Fibroblast of lung (primary cell): ENCODE data around the gene WDFY1. TPM values are rescaled to one million over a fixed set of nuclear protein-coding genes. Genes with fewer than 3 reads are reported as not detected.
A peak's percentile ranks its signal among the peaks of the same experiment; 100 is the strongest.

Source experiments
- DNase-seq, 2 donors: peaks; one replicate each; pipeline versions ENCODE4 v3.0.0 to v3.0.0-alpha.2; 2010; ENCODE audit warnings: low read depth in 2 of 2
- H2AFZ ChIP-seq: 2 replicates; pipeline ENCODE4 v1.5.1; 2012; ENCODE audit warnings: low read length, control low read depth, inconsistent platforms
- H3K27ac ChIP-seq: 2 replicates; pipeline ENCODE4 v1.5.1; 2011; ENCODE audit warnings: low read length, control low read depth; ENCODE audit not compliant: insufficient read depth
- H3K27me3 ChIP-seq: 2 replicates; pipeline ENCODE4 v1.5.1; 2011; ENCODE audit warnings: mild to moderate bottlenecking, low read length; ENCODE audit not compliant: control insufficient read depth, insufficient read depth
- H3K36me3 ChIP-seq: 2 replicates; pipeline ENCODE4 v1.5.1; 2011; ENCODE audit warnings: low read length; ENCODE audit not compliant: control insufficient read depth, insufficient read depth
- H3K4me1 ChIP-seq: 2 replicates; pipeline ENCODE4 v1.5.1; 2011; ENCODE audit warnings: low read length; ENCODE audit not compliant: control insufficient read depth, insufficient read depth; ENCODE audit errors: extremely low read depth
- H3K4me2 ChIP-seq: 2 replicates; pipeline ENCODE4 v1.5.1; 2011; ENCODE audit warnings: low read length, control low read depth; ENCODE audit not compliant: insufficient read depth; ENCODE audit errors: extremely low read depth
- H3K4me3 ChIP-seq, 4 experiments: fragments of 200-600 bp in 1 of 4; sonication (generic) in 1 of 4; replicated peaks in 1 of 4; 2 replicates each; pipeline ENCODE4 v1.5.1; 2011 to 2016; ENCODE audit warnings: low read length in 4 of 4, low read depth in 3 of 4, mild to moderate bottlenecking in 3 of 4, control low read depth in 2 of 4, inconsistent platforms in 1 of 4, mixed read lengths in 1 of 4; ENCODE audit not compliant: insufficient read depth in 1 of 4; ENCODE audit errors: control extremely low read depth in 1 of 4
- H3K79me2 ChIP-seq: 2 replicates; pipeline ENCODE4 v1.5.1; 2012; ENCODE audit warnings: mild to moderate bottlenecking, low read length, inconsistent platforms; ENCODE audit not compliant: control insufficient read depth, insufficient read depth
- H3K9ac ChIP-seq: 2 replicates; pipeline ENCODE4 v1.5.1; 2011; ENCODE audit warnings: mild to moderate bottlenecking, low read length, control low read depth; ENCODE audit not compliant: insufficient read depth
- H3K9me3 ChIP-seq: 2 replicates; pipeline ENCODE4 v1.5.1; 2012; ENCODE audit warnings: low read depth, low read length; ENCODE audit not compliant: control insufficient read depth, insufficient read depth
- H4K20me1 ChIP-seq: 2 replicates; pipeline ENCODE4 v1.5.1; 2011; ENCODE audit warnings: low read length; ENCODE audit not compliant: control insufficient read depth, insufficient read depth; ENCODE audit errors: extremely low read depth
- EZH2 ChIP-seq: IDR thresholded peaks from 2 replicates; pipeline ENCODE4 v1.5.1; 2012; ENCODE audit warnings: low read length, control low read depth, mild to moderate bottlenecking; ENCODE audit errors: missing control alignments
- polyA plus RNA-seq, 2 donors: library from polyadenylated mRNA; depleted of rRNA in 1 of 2; stranded (reverse) in 1 of 2; unstranded in 1 of 2; fragments of >200 nt; gene quantifications; 2 replicates each; pipeline ENCODE4 v1.2.1, GENCODE V29; 2011 to 2012; ENCODE audit warnings: missing spikeins in 1 of 2
- total RNA-seq: library from RNA; depleted of rRNA; stranded (reverse); fragments of >200 nt; gene quantifications from 2 replicates; pipeline ENCODE4 v1.2.1, GENCODE V29; 2014
- TF ChIP-seq, protein P1 (sequence below), 2 donors: IDR thresholded peaks in 1 of 2; conservative IDR thresholded peaks in 1 of 2; 1 replicate in 1 of 2; 2 replicates in 1 of 2; pipeline ENCODE4 v1.5.1; 2011 to 2012; ENCODE audit warnings: low read length in 2 of 2, control low read depth in 1 of 2, inconsistent platforms in 1 of 2, low read depth in 1 of 2, mild to moderate bottlenecking in 1 of 2

The WDFY1 gene
- total and polyA plus RNA-seq, 2 donors (not counting 1 experiment from before 2014, with no cell fraction given) = 79.1 to 156 TPM

DNA sequence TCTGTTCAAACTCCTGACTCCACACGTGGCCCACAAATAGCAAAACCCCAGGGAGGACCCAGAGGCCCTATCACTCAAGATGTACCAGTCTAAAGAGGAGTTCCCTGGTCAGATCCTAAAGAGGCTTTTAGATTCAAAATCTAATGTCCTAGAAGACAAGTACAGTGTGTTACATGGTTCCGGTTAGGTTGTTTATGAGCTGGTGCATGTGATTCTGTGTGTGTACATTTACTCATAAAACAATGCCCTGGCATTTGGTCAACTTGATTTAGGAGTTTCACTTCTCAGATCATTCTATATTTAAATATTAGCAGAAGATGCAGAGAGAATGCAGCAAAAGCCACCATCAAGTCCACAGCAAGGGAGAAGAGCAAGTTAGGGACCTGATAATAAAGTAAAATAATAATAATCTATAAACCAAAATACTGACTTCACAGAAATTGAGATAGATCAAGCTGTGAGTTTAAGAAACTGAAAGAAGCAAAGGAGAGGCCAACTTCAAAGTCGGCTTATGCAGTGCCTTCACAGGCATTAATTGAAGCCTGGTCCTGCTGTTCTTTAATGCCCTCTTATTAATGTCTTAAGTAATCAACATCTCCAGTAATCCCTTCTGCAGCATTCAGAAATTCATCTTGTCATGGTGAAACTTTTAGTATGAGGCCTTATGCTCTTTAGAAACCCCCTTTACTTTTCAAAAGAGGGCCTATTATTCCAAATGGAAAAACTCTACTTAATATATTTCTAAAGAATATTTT is 103.5 kb downstream of the WDFY1 start:
- no peak overlapping the region for H3K4me3 ChIP-seq
- no peaks in the 10 kb centered on the region for H3K9me3 ChIP-seq
- no peak overlapping the region for H2AFZ ChIP-seq
- H3K9ac ChIP-seq = no peak overlapping the region
- no peaks in the 10 kb centered on the region for H3K27me3 ChIP-seq
- no peaks in the 10 kb centered on the region for H4K20me1 ChIP-seq
- H3K79me2 ChIP-seq = no peaks in the 10 kb centered on the region
- H3K4me1 ChIP-seq = peaks cover 2% of the 10 kb centered on the region
- no peak for DNase-seq
- no peaks in the 10 kb centered on the region for H3K36me3 ChIP-seq
- no peak overlapping the region for H3K27ac ChIP-seq
- TF ChIP-seq, protein P1, sequence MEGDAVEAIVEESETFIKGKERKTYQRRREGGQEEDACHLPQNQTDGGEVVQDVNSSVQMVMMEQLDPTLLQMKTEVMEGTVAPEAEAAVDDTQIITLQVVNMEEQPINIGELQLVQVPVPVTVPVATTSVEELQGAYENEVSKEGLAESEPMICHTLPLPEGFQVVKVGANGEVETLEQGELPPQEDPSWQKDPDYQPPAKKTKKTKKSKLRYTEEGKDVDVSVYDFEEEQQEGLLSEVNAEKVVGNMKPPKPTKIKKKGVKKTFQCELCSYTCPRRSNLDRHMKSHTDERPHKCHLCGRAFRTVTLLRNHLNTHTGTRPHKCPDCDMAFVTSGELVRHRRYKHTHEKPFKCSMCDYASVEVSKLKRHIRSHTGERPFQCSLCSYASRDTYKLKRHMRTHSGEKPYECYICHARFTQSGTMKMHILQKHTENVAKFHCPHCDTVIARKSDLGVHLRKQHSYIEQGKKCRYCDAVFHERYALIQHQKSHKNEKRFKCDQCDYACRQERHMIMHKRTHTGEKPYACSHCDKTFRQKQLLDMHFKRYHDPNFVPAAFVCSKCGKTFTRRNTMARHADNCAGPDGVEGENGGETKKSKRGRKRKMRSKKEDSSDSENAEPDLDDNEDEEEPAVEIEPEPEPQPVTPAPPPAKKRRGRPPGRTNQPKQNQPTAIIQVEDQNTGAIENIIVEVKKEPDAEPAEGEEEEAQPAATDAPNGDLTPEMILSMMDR (conservative IDR thresholded peaks at IDR 0.05 in 1 of 2, IDR thresholded peaks at IDR 0.05 in 1 of 2; ENCODE audit: low read depth in 1 of 2, low read length in 2 of 2) = no peak
- TF ChIP-seq EZH2 = no peak
- no peak overlapping the region for H3K4me2 ChIP-seq

DNA sequence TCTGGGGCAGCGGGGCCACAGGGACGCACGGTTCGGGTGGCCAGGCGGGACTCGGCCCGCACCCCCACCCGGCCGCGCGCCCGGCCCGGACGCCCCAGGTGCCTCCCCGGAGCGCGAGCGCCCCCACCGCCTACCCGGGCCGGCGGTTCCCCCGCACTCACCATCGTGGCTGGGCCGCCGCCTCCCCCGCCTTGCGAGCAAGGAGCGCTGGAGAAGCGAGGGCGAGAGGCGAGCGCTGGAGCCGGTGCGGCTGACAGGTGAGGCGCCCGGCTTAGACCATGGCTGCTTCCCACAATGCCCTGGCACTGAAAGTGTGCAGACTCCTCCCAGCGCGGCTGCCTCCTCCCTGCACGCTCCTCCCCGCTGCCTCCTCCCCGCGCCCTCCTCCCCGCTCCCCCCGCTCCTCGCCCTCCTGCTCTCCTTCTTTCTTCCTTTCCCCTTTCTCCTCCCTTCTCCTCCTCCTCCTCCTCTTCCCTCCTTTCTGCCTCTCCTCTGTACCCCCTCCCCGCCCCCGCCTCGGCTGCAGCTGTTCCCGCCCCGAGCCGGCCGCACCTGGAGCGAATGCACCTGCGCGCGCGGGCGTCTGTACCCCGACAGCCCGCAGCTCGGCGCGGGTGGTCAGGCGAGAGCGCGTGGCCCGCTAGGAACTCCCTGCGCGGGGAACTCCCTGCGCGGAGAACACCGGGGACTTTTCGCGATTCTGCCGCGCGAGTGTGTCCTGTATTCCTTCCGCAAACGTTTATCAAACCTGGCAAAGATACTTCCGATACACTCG is 107.7 kb downstream of the WDFY1 start, which contains the start of gene AP1S3:
TSS of gene AP1S3 (minus strand) at position 296 of the 775 bp plus-strand sequence. CDS start at position 164, 132 bp downstream.
- Histone ChIP-seq H3K36me3 (no peaks in the 10 kb centered on the region), H3K4me3 (peak within 1 kb of the TSS; percentile 60 to 74 (median 68)), H3K9ac (peak within 1 kb of the TSS; percentile 37), H3K9me3 (no peaks in the 10 kb centered on the region), H2AFZ (peak within 1 kb of the TSS; percentile 62), H3K27me3 (no peaks in the 10 kb centered on the region), H3K4me2 (peak within 1 kb of the TSS; percentile 88), H3K79me2 (no peaks in the 10 kb centered on the region), H3K27ac (no peak within 1 kb of the TSS), H3K4me1 (peaks cover 2% of the 10 kb centered on the region), H4K20me1 (no peaks in the 10 kb centered on the region)
- TF ChIP-seq, protein P1 (conservative IDR thresholded peaks at IDR 0.05 in 1 of 2, IDR thresholded peaks at IDR 0.05 in 1 of 2; ENCODE audit: low read depth in 1 of 2, low read length in 2 of 2) = no peak
- no peak for TF ChIP-seq EZH2
- DNase-seq = peak; percentile 37 to 51
